Transverse colon (tissue), 4 donors: ENCODE measurements around the gene KRT7.

Experiments
- POLR2A ChIP-seq: fragments of 450-650 bp; IDR thresholded peaks from one replicate; pipeline ENCODE4 v1.6.1; 2016; ENCODE audit warnings: antibody characterized with exemption, mild to moderate bottlenecking, moderate library complexity
- POLR2AphosphoS5 ChIP-seq, 3 donors: sonication (generic); formaldehyde crosslinking; IDR thresholded peaks; one replicate each; pipeline ENCODE4 v1.6.1; 2016; ENCODE audit warnings: antibody characterized with exemption in 3 of 3
- TF ChIP-seq, protein P1 (sequence below), 5 experiments: fragments of 200-600 bp in 3 of 5; fragments of 450-650 bp in 2 of 5; sonication (generic) in 3 of 5; IDR thresholded peaks; 1 replicate in 2 of 5; 2 replicates in 3 of 5; pipeline ENCODE4 v1.5.1; 2016 to 2017; ENCODE audit warnings: antibody characterized with exemption in 5 of 5, inconsistent platforms in 3 of 5, mild to moderate bottlenecking in 2 of 5, moderate library complexity in 1 of 5

DNA sequence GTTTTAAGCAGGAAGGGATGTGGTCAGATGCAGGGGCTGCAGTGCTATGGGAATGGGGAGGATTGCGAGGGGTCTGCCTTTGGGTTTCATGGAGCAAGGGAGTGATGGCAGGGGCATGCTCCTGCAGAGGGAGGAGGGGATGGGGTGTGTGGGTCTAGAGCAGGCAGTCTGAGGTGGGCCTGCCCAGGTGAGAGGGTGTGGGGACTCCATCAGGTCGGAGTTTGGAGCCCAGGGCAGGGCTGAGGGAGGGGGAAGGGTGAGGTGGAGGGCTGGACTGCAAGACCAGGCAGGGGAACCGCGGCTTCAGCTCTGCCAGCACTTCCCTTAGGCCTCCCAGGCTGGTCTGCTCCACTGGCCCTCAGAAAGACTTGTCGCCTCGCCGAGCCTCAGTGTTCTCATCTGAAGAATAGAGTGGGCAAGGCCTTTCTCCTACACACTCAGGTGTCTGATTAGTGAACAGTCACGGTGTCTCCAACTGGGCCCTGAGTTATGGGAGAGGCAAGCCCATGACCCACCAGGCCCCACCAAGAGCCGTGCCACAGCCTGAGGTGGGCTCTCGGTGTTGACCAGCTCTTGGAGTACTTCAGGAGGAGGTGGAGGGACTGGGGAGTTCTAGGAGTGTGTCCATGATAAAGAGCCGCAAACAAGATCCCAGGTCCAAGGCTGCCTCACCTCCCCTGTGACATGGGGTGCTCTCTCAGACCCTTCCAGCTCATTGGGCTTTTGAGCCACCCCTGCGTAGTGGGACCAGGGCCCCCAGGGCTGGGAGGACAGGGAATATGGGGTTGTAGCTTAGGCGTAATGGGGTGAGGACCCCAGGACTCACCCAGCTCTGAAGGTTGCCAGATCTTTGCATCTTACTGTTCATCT, 21.1 kb upstream of the KRT7 start:
- TF ChIP-seq POLR2AphosphoS5 (IDR thresholded peaks at IDR 0.05) (no peak), POLR2A (no peak)
- TF ChIP-seq, protein P1, sequence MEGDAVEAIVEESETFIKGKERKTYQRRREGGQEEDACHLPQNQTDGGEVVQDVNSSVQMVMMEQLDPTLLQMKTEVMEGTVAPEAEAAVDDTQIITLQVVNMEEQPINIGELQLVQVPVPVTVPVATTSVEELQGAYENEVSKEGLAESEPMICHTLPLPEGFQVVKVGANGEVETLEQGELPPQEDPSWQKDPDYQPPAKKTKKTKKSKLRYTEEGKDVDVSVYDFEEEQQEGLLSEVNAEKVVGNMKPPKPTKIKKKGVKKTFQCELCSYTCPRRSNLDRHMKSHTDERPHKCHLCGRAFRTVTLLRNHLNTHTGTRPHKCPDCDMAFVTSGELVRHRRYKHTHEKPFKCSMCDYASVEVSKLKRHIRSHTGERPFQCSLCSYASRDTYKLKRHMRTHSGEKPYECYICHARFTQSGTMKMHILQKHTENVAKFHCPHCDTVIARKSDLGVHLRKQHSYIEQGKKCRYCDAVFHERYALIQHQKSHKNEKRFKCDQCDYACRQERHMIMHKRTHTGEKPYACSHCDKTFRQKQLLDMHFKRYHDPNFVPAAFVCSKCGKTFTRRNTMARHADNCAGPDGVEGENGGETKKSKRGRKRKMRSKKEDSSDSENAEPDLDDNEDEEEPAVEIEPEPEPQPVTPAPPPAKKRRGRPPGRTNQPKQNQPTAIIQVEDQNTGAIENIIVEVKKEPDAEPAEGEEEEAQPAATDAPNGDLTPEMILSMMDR (IDR thresholded peaks at IDR 0.05), result no peak
